ENCODE results near the gene NPAS3. TPM values are rescaled to one million over a fixed set of nuclear protein-coding genes. Genes with fewer than 3 reads are reported as not detected.

The NPAS3 gene
- total RNA-seq, 4 donors from 2014 or later: 1.9 to 10.6 (median 2.2) TPM

GRCh38 chr14:33369972-33370371 is 431.3 kb downstream of the NPAS3 start:
- no peaks in the 10 kb centered on the region for H3K4me1 ChIP-seq
- H3K36me3 ChIP-seq: no peaks in the 10 kb centered on the region
- no peak for ATAC-seq
- no peak overlapping the region for H3K4me3 ChIP-seq
- H3K27me3 ChIP-seq: no peaks in the 10 kb centered on the region
- H3K9me3 ChIP-seq: no peaks in the 10 kb centered on the region
- TF ChIP-seq POLR2A (IDR thresholded peaks at IDR 0.05) (no peak), POLR2AphosphoS5 (IDR thresholded peaks at IDR 0.05) (no peak), EP300 (IDR thresholded peaks at IDR 0.05) (no peak), CTCF (IDR thresholded peaks at IDR 0.05) (no peak)
- no peak overlapping the region for H3K27ac ChIP-seq

- no peak for ATAC-seq
- Histone ChIP-seq H3K36me3 (no peaks in the 10 kb centered on the region), H3K27me3 (no peaks in the 10 kb centered on the region), H3K9me3 (no peaks in the 10 kb centered on the region), H3K4me3 (no peak overlapping the region), H3K4me1 (no peaks in the 10 kb centered on the region), H3K27ac (no peak overlapping the region)
- TF ChIP-seq EP300 (IDR thresholded peaks at IDR 0.05): no peak
- TF ChIP-seq CTCF (IDR thresholded peaks at IDR 0.05): no peak
- WGBS, 2 donors (ENCODE audit: low coverage in 1 of 2): 33 to 83% methylated on average over 1 of the region's 1 CpG
These were observed 431.7 kb downstream of the NPAS3 start for GRCh38 chr14:33370426-33370825.

- ATAC-seq: no peak
- no peak overlapping the region for H3K4me3 ChIP-seq
- TF ChIP-seq CTCF (IDR thresholded peaks at IDR 0.05) (no peak), POLR2A (IDR thresholded peaks at IDR 0.05) (no peak), EP300 (IDR thresholded peaks at IDR 0.05) (no peak), POLR2AphosphoS5 (IDR thresholded peaks at IDR 0.05) (no peak)
- H3K27me3 ChIP-seq: no peaks in the 10 kb centered on the region
- no peak overlapping the region for H3K27ac ChIP-seq
- H3K9me3 ChIP-seq: no peaks in the 10 kb centered on the region
- no peaks in the 10 kb centered on the region for H3K4me1 ChIP-seq
- no peaks in the 10 kb centered on the region for H3K36me3 ChIP-seq
- 57 to 95% methylated on average over 2 of the region's 2 CpGs for WGBS, 2 donors (ENCODE audit: low coverage in 1 of 2)
These were observed 436.5 kb downstream of the NPAS3 start for GRCh38 chr14:33375196-33375595.

- Histone ChIP-seq H3K4me1 (no peaks in the 10 kb centered on the region), H3K36me3 (no peaks in the 10 kb centered on the region), H3K27me3 (no peaks in the 10 kb centered on the region), H3K9me3 (no peaks in the 10 kb centered on the region), H3K4me3 (no peak overlapping the region), H3K27ac (no peak overlapping the region)
- TF ChIP-seq CTCF (IDR thresholded peaks at IDR 0.05) (no peak), POLR2AphosphoS5 (IDR thresholded peaks at IDR 0.05) (no peak), EP300 (IDR thresholded peaks at IDR 0.05) (no peak), POLR2A (IDR thresholded peaks at IDR 0.05) (no peak)
- no peak for ATAC-seq
- WGBS, 2 donors (ENCODE audit: low coverage in 1 of 2): 84 to 93% methylated on average over 4 of the region's 4 CpGs
These were observed 437.1 kb downstream of the NPAS3 start for GRCh38 chr14:33375786-33376185.

- Histone ChIP-seq H3K36me3 (no peaks in the 10 kb centered on the region), H3K4me3 (no peak overlapping the region), H3K4me1 (no peaks in the 10 kb centered on the region), H3K27me3 (no peaks in the 10 kb centered on the region), H3K9me3 (no peaks in the 10 kb centered on the region), H3K27ac (no peak overlapping the region)
- 38 to 41% methylated on average over 3 of the region's 3 CpGs for WGBS, 2 donors (ENCODE audit: low coverage in 1 of 2)
- no peak for ATAC-seq
- no peak for TF ChIP-seq POLR2A (IDR thresholded peaks at IDR 0.05)
- TF ChIP-seq POLR2AphosphoS5 (IDR thresholded peaks at IDR 0.05): no peak
- TF ChIP-seq CTCF (IDR thresholded peaks at IDR 0.05): no peak
- TF ChIP-seq EP300 (IDR thresholded peaks at IDR 0.05): no peak
These were observed 437.8 kb downstream of the NPAS3 start for GRCh38 chr14:33376510-33376909.
